HG03108 (cell line): ENCODE measurements around the gene GNA15.

Source experiments
- ATAC-seq: cut with Tn5 transposase; IDR thresholded peaks from one replicate; pipeline ENCODE4 v1.9.1; 2021; ENCODE audit warnings: moderate library complexity; ENCODE audit not compliant: unreplicated experiment

GNA15 gene

DNA sequence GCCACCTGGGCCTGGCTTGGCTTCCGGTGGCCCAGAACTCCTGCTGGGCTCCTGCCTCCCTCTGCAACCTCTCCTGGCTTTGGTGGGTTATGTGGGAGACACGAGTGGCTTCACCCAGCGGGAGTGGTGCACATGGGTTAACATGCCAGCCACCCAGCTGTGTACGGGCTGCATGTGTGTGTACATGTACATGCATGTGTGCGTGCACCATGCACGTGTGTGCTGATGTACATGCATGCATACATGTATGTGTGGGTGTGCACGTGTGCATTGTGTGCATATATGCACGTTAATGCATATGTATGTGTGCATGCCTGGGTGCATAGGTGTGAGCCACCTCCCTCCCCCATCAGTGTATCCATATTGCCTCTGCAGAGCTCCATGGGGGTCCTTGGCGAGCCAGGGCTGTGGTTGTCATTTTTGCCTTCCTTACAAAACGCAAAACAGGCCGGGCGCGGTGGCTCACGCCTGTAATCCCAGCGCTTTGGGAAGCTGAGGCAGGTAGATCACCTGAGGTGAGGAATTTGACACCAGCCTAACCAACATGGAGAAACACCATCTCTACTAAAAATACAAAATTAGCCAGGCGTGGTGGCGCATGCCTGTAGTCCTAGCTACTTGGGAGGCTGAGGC, 29.2 kb upstream of the GNA15 start:
- ATAC-seq: no peak

DNA sequence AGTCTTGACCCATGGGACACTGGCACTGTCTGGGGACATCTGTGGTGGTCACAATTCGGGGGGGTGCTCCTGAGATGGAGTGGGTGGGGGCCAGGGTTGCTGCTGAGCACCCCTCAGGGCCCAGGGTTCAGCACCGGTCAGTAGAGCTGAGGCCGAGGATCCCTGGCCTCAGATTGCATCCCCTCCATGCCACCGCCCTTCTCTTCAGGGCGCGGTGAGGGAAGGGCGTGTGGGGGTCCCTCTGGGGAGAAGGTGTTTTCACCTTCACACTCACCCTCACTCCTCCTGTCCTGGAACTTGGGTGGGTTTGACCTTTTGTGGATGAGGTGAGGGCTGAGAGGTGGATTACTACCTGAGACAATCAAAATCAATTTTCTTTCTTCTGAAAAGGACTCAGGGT, 28.2 kb upstream of the GNA15 start:
- ATAC-seq: no peak

DNA sequence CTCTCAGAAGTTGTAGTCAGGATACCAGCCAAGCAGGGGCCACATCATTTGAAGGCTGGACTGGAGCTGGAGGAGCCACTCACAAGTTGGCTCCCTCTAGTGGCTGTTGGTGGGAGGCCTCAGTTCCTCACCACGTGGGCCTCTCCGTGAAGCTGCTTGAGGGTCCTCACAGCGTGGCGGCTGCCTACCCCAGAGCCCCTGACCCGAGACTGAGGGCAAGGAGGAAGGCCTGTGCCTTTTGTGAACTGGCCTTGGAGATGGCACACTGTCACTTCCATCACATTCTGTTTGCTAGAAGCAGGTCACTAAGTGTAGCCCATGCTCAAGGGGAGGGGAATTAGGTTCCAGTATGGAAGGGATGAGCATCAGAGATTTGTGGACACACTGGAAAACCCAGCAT, 27.1 kb upstream of the GNA15 start:
- ATAC-seq: no peak

DNA sequence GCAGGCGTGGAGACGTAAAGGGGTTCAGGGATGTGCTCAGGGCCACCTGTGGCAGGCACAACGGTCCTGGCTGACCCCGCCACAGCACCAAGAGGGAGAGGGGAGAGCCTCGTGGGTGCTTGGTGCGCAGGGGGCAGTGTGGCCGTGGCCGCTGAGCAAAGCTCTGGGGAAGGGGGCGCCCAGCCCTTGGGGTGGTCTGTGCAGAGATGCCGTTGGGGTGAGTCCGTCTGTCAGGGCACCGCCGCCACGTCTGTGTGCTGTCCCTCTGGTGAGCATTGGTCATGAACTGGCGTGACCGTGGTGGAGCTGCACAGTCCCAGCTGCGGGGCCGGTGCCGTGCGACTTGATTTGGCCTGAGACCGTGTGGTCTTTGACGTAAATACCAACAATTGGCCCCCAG, 26.3 kb upstream of the GNA15 start:
- no peak for ATAC-seq

DNA sequence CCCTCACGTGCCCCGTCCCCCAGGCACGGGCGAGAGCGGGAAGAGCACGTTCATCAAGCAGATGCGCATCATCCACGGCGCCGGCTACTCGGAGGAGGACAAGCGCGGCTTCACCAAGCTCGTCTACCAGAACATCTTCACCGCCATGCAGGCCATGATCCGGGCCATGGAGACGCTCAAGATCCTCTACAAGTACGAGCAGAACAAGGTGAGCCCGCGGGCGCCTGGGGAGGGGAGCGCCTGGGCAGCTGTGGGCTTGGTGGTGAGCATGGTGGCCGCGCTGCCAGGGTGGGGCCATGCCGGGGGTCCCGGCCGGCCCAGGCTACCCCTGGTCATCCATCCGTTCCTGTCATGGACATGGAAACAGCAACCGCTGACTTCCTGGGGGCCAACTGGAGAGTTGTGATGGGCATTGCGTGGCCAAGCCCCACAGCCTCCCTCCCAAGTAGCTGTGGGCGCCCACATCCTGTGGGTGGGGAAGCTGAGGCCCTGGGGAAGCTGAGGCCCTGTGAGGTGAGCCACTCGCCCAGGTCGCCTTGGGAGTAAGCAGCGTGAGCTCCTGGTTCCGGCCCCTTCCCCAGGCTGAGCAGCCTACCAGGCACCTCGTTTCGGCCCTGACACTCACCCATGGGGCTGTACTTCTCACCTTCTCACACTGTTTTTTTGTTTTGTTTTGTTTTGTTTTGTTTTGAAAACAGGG, 25.6 kb upstream of the GNA15 start:
- no peak for ATAC-seq

DNA sequence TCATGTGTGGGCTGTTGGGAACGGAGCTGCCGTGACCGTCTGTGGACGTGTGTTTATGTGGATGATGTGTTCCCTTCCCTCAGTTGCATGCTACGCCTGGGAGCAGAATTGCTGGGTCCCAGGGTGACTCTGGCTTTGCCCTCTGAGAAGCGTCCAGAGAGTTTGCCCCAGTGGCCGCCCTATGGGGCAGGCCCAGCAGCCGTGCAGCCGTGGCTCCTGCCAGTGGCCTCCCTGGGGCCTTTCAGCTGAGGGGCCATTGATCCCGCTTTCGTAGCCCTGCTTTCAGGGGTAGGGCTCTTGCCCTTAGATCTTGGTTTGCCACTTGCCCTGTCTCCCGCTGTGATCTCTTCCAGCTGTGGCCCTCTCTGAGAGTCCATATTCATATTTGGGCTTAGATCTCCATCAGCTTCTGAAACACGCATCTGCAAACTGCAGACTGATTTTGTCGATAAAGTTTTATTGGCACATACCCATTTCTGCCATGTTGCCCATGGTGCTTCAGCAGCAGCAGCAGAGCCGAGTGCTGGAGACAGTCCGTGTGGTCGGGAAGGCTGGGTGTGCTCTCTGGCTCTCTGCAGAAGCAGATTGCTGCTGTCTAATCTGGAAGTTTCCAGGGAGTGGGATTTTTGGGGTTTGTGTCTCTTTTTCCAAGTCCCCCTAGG, 24.1 kb upstream of the GNA15 start:
- ATAC-seq: no peak

DNA sequence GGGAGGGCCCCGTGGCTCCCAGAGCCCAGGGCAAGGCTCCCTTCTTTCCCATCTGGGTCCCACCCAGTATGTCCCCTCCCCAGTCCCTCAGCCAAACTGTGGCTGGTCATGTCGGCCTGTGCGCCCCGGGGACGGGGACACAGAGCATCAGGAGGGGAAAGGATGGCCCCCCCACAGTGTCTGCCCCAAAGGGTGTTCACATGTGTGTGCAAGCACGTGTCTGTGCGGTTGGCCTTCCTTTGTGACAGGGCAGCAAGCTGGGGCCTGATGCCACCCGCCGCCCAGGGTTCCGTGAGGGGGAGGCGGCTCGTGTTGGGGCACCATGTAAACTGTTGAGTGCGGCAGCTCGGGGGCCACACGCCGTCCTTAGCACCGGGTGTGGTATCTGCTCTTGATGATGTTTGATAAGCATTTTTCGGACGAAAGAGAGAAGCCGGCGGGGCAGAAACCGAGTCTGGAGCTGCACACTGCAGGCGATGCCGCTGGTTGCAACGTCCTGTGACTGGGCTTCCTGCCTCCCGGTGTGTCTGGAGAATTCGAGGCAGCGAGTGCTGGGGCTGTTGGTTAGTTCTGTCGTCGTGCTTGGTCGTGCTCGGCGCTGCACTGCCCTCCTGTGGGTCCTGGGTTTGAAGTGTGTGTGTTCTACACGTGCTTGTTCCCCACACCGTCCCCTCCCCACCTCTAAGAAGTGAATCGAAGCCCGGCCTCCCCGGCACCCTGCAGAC, 23.3 kb upstream of the GNA15 start:
- ATAC-seq: no peak

DNA sequence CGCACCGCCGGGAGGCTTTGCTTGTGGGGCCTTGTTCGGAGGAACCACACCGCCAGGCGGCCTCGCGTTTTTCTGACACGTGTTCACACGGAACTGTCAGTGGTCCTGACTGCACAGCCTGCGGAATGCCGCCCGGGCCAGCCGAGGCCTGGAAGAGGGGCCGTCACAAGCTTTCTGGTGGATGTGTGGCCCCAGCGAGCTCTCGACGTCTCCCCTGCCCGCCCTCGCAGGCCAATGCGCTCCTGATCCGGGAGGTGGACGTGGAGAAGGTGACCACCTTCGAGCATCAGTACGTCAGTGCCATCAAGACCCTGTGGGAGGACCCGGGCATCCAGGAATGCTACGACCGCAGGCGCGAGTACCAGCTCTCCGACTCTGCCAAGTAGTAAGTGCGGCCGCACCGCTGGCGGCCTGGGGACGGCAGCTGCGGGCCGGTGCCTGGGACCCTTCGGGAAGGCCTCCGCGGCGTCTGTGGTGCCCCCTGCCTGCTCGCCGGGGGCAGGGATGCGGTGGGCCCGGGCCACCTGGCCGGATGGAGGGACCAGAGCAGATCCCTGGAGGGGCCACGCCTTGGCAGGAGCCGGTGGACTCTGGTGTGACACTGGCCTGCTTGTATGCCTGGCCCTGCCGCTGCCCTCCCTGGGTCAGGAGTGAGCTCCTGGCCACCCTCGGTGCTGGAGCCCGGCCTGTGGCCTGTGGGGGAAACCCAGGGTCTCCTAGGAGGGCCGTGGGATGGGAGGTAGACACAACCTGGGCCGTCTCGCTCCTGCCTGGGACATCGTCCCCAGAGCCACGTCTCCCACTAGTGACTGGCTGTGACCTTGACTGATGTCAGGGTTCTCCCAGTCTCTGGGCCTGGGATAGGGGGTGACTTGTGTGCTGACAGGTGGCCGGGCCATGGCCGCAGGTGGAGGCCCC, 22.5 kb upstream of the GNA15 start:
- ATAC-seq: no peak

DNA sequence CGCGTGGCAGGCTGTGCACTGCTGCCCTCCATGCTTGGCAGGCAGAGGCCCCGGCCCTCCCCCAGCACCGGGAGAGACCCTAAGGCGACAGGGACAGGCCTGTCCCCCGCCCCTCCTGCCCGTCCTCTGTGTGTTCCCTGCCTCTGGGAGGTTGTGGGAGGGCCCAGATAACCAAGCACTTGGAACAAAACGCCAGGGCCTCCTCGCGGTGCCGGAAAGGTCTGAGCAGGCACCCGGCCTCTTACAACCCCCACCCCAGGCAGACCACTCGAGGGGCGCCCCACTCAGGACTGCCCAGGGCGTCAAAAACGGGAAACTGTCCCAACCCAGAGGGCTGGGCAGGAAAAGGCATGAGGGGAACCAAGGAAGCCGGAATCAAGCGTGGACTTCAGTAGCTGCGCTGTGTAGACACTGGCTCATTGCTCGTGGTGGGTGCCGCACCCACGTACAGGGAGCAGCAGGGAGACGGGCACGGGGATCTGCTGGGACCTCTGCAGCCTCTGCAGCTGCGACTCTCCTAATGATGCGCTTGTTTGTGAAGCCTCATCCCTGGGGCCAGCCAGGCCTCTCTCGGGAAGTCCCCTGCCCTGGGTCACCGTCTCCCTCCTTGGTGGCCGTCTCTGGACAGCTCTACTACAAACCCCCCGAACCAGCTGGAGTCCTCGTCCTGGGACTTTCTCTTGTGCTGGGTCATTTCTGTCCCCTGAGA, 21.7 kb upstream of the GNA15 start:
- ATAC-seq: no peak

DNA sequence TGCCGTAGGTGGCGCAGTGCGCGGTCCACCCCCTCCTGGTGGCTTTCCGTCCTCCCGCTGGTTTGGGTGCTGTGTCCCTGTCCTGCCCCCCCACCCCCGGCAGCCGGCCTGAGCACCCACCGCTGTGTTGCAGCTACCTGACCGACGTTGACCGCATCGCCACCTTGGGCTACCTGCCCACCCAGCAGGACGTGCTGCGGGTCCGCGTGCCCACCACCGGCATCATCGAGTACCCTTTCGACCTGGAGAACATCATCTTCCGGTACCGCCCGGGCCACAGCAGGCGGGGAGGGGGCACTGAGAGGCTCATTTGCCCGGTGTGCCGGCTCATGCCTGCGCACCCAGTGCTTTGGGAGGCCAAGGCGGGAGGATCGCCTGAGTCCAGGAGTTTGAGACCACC, 21.0 kb upstream of the GNA15 start:
- ATAC-seq: no peak

DNA sequence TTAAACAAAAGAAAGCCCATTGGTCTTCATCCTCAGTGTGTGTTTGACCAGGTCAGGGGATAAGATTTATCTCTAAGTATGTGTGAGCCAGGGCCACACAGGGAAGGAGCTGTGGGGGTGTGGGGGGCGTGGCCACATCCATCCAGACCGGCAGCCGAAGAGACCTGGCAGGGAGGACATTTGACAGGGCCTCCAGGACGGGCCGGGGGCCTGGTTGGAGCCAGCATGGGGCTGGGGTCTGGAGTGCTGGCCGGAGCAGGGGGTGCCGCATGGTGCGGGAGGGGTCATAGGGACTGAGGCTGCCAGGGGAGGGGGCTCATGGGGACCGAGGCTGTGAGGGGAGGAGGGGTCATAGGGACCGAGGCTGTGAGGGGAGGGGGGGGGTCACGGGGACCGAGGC, 20.4 kb upstream of the GNA15 start:
- no peak for ATAC-seq

DNA sequence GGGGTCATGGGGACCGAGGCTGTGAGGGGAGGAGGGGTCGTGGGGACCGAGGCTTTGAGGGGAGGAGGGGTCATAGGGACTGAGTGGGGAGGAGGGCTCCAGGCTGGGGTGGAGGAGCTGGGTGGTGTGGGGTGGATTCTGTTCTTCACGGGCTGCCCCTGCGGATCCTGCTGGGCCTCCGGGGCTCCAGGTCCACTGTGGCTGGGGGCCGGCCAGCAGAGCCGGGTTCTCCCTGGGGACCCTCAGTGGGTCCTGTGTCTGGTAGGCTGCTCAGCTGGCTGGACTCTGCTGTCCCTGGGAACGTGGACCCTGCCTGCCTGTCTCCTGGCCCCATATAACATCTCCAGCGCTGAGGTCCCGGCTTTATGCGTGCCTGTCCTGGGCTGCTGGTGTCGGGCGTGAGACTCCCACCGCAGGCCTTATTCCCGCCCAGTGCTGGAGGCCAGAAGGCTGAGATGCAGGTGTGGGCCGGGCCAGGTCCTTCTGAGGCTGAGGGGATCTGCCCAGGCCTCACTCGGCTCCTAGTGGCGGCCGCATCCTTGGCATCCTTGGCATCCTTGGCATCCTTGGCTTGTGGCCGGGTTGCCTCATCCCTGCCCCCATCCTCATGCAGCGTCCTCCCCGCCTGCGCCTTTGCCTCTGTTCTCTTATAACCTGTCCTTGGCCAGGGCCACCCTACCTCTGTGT, 19.8 kb upstream of the GNA15 start:
- no peak for ATAC-seq

DNA sequence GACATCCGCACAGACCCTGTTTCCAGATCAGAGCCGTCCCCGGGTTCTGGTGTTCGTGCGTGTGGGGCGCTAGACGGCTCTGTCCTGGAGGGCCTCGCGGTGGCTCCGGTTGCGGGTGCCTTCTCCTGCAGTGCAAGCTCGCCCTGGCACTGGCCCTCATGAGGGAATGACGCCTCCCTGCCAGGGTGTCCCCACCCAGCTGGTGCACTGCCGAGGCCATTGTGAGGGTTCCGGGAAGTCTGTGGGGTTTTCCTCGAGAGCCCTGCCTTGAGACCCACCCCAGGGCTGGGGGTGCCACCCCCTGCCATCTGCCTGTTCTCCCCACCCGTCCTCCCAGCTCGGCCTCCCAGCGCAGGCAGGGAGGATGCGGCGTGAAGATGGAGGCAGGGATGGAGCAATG, 19.2 kb upstream of the GNA15 start:
- no peak for ATAC-seq

DNA sequence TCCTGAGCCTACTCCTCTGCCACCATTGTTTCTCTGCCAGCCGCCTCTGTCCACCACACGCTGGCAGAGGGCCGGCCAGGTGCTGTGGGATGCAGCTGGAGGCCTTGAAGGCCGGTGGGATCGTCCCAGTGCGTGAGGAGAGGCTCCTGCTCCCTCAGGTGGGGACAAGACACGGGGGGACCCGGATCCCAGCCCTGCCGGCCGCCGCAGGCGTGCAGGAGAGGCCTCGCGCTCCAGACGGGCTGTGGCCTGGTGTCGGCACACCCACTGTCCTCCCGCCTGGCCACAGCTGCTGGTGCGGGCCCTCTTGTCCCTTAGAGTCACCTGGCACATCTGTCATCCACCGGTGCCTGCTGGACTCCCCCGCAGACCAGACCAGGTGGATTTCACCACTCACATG, 18.1 kb upstream of the GNA15 start:
- ATAC-seq: no peak

DNA sequence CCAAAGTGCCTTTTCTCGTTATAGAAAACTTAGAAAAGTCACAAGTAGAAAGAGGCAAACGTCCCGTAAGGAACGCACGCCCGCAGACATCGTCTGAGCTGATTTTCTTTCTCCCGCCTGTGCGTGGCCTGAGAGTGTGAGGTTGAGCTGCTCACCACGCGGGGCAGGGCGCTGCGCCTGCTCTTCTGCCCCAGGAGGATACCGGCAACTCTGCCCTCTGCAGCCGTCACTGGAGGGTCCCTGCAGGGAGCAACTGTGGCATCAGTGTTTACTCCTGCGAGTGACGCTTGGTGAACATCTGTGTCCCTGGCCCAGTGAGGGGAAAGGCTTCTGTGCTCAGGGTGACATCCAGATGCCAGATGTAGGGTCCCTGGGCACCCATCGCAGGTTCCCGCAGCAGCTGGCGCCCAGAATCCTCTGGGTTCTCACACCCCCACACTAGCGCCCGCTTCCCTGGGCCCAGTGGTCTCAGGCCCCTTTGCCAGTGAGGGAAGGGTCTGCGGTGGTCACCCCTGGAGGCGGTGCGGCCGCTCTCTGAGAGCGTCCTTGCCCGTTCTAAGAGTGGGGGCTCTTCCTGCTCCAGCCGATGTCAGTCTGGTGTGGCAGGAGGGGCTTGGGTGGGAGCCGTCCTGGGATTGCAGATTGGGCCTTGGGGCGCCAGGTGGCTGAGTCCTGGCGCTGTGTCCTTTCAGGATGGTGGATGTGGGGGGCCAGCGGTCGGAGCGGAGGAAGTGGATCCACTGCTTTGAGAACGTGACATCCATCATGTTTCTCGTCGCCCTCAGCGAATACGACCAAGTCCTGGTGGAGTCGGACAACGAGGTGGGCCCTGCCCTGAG, 17.4 kb upstream of the GNA15 start:
- ATAC-seq: no peak

DNA sequence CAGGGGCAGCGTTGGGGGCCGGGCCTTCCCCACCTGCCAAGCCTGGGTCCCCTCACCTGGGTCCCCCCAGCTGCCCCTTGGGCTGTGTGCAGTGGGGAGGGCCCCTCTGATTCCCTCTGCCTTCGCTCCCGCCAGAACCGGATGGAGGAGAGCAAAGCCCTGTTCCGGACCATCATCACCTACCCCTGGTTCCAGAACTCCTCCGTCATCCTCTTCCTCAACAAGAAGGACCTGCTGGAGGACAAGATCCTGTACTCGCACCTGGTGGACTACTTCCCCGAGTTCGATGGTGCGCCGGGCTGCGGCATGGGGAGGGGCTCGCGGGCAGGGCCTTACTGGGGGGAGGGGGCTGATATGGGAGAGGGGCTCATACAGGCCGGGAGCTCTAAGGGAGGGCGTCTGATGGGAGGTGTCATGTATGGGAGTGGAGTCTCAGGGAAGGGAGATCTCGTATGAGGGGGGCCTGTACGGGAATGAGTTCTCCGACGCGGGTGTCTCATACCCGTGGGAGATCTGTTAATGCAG, 16.7 kb upstream of the GNA15 start:
- ATAC-seq: no peak

DNA sequence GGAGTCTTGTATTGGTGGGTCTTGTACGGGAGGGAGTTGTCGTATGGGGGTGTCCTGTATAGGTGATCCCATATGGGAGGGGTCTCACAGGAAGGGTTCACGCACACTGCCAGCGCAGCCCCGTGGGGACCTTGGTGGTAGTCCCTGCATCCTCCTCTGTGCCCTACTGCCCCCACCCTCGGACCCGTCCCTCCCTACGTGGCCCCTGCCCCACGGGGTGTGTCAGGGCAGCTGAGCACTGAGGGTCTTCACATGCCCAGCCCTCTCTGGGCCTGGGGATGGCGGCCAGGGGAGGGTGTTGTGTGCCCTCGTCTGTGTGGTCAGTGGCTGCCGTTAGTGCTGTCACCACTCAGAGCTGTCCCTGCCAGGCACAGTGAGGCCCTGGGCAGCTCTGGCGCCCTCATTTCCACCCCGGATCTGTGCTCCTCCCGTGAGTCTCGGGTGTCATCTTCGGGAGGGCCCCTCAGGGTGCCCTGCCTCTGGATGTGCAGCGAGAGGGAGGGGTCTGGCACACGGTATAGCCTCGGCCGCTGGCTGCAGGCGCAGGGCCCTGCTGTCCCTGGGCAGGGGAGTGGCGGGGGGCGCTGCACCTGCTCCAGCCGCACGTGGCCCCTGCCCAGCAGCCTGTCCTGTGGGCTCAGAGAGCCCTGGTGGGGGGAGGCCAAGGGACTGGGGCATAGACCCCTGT, 16.0 kb upstream of the GNA15 start:
- no peak for ATAC-seq
